HuH-7.5 (cell line): ENCODE measurements around the gene FSHR.
A peak's percentile ranks its signal among the peaks of the same experiment; 100 is the strongest.

Source experiments
- DNase-seq: peaks from one replicate; pipeline ENCODE4 v3.0.0; 2011; ENCODE audit warnings: low spot score

Gene FSHR

GRCh38 chr2:48954311-48954710 lies 200.0 kb downstream of the FSHR start:
- no peak for DNase-seq

- DNase-seq: no peak
These were observed 201.7 kb downstream of the FSHR start for GRCh38 chr2:48952614-48953013.

GRCh38 chr2:48952143-48952542 lies 202.2 kb downstream of the FSHR start:
- no peak for DNase-seq

GRCh38 chr2:48948400-48949125 lies 205.8 kb downstream of the FSHR start:
- no peak for DNase-seq

- DNase-seq: peak; percentile 30
These were observed 207.8 kb downstream of the FSHR start for GRCh38 chr2:48946449-48947048.

- no peak for DNase-seq
These were observed 209.4 kb downstream of the FSHR start for GRCh38 chr2:48944956-48945355.

GRCh38 chr2:48943436-48943835 lies 210.9 kb downstream of the FSHR start:
- DNase-seq: no peak

GRCh38 chr2:48941908-48942307 lies 212.4 kb downstream of the FSHR start:
- no peak for DNase-seq

GRCh38 chr2:48941456-48941855 lies 212.9 kb downstream of the FSHR start:
- no peak for DNase-seq

DNA sequence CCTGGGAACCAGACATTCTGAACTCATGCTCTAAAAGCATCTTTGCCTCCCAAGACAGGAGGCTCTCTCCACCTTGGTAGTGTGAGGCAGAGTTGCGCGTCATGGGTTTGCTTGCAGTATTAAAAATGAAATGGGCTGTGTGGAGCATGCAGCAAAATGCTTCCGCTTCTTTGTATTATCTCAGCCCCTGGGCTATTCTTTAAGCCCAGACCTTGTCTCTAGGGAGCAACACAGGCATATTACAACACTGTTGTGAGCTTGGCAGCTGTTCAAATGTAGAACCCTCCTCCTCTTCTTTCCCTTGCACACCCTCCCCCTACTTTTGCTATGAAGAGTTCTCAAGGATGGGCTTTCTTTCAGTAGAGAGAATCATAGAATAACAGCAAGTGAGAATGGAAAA lies 213.7 kb downstream of the FSHR start:
- DNase-seq: no peak

DNA sequence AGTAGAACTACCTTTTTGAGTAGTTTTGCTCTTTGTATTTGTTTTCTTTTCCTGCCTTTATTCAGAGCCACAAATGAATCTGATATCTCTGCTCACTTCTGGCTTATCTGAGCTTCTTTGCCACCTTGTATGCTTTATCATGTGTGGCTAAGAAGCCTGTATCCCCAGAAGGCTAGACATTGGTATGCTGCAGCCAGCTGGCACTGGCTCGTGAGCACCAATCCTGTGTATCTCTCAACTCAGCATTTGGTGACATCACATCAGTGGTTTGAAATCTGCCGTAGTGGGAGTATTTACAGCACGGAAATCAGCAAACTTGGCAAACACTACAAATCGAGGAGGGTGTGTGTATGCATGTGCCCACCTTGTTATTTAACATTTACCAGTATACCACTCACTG lies 215.1 kb downstream of the FSHR start:
- DNase-seq: no peak

DNA sequence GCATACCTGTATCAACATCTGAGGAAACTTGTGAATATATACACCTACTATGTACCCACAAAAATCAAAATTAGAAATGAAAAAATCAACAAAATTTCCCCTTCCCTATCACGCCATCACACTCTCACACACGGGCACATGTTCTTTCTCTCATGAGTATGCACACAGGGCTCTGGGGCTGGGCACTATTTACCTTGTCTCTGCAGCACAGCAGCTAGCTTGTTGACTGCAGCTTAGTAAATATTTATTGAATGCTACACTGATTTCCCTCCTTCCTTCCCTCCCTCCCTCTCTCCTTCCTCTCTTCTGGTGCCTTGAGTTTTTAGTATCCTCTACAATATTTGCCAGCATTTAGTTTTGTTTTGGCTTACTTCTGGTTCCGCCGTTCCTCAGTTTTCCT lies 216.1 kb downstream of the FSHR start:
- no peak for DNase-seq

DNA sequence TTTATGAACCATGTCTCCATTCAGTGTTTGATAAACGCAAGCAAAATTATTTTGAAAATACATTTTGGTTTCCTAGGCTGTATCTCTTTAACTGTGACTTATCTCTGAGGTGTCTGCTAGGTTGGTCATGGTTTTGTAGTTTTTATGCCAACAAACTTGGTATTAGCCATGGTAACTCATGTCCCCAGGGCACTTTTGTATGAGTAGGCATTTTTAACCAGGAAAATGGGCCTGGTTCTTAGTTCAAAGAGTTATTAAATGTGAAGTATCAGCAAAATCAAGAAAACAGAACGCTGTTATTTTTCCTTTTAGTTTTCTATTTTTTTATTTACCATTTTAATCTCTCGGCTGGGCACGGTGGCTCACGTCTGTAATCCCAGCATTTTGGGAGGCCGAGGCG lies 219.5 kb downstream of the FSHR start:
- no peak for DNase-seq

DNA sequence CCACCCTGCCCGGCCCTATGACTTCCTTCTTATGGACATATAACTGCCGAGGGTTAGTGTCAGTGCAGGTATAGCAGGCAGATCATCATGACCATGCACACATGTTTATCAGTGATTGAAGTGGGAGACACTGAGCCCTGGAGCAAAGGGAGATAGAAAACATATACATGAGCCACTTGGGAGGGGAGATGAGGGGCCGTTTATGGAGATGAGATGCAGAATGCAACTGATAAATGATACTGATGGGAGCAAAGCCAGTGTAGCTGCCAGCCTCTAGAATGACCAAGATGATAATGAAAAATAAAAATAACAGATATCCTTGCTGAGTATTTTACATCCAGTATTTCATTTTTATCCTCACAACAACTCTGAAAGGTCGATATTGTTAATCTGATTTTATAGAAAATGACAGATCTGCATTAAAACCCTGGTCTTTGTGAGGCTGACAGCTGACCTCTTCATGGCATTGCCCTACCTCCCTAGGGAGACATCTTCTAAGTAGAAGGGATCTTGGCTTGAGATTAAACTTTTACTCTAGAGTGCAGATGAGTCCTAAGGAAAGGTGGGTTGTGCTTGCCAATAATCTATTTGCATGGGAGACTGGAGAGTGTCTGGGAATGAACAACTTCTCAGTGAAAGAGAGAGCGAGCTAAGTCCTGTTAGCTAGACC lies 220.4 kb downstream of the FSHR start:
- DNase-seq: no peak

GRCh38 chr2:48932667-48933066 lies 221.6 kb downstream of the FSHR start:
- no peak for DNase-seq

DNA sequence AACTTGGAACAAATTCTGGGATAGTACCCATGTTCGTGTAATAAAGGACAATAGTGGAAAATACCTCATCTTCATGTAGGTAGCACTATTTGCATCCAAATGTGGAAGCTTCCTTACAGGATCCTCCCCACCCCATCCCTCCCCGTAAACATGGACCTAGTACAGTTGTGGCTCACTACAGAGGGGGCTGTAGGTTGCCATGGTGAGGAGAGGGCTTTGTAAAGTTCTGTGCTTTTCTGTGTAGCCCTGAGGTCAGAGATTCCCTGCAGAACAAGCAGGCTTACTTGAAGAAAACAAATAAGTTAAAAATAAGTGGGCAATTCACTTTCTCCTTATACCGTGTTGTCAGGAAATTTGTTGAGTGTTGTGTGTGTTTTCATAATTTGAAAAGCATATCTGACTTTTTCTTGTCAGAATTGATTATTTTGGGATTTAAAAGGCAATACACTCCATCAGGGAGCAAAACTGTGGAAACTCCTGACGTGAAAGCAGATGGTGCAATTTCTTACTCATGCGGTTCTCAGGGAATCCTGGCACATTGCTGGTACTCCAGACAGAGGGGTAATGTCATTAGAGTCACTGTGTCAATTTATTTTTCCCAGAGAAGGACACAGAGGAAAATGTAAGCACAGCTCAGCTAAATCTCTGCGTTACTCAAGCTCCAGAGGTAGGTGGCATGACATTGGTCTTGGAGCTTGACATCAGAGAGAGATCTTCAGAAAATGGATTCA lies 224.6 kb downstream of the FSHR start:
- no peak for DNase-seq

DNA sequence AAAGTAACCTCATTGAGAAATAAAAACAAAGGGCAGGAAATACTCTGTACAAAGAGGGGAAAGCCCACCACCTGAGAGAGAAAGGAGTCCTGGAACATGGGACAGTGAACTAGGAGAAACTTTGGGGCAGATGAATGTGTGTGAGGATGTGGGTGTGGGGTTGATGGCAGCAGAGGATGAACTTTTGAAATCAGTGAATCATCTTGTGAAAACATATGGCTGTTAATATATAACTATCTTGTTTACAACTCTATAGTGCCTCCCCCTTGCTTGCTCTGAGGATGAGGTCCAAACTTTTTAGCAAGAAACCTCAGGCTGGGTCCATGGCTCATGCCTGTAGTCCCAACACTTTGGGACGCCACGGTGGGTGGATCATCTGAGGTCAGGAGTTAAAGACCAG lies 227.0 kb downstream of the FSHR start:
- no peak for DNase-seq

GRCh38 chr2:48915884-48916283 lies 238.4 kb downstream of the FSHR start:
- DNase-seq: no peak

DNA sequence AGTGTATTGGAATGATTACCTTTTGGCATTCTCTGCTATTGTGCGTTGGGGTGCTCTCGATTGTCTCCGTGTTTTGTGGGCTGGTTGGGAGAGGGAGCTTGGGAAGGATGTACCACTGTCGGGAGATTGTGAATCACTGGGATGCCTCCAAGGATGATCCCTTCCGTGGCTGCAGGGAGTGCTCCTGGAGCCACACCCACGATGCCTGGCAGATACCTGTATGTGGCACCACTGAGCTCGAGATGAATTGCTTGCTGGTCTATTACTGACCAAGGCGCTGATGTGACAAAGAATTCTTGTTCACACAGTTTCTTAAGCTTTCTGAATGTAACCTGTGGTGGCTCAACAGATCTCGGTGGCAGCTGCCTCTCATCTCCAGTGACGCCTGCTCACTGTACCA lies 239.1 kb downstream of the FSHR start:
- no peak for DNase-seq

DNA sequence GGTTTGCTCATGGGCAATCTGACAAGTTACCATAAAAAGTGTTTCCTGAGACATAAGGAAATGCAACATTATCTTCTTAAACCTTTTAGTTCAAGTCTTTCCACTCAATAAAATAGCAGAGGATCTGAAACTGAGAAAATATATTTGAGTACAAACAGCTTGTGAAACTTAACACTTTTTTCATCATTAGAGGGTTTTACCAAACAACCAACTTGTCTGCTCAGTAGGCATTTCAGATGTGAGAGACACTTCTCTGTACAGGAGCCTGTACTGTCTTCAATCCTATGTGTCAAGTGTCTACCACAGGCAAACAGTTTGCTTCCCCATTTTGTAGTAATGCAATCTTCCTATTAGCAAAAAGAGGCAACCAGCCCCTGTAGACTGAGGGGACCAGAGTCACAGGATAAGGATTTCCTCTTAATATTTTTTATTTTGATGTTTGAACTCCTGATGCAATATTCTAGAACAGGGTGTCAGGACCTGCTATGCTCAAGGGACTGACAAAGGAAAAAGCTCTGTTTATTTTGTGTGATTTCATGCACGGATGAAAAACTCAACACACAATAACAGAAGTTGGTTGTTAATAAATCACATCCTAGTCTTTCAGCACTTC lies 239.7 kb downstream of the FSHR start:
- no peak for DNase-seq
